A673 (cell line): ENCODE results near the gene DUOXA2. TPM values are rescaled to one million over a fixed set of nuclear protein-coding genes. Genes with fewer than 3 reads are reported as not detected.

Source experiments
- BruUV-seq: library from RNA; stranded (reverse); fragments of 400-500 nt; replicated peaks from 2 replicates; lab custom pipeline; 2021; lab: Mats Ljungman, UMichigan
- CTCF ChIA-PET: fragments of 300-600 bp; sonication (Branson Sonifier 250); formaldehyde crosslinking; loops from one replicate; lab custom pipeline; 2022; ENCODE audit warnings: antibody characterized with exemption; lab: Charles Lee
- POLR2A ChIA-PET: fragments of 300-600 bp; sonication (Branson Sonifier 250); formaldehyde crosslinking; loops from one replicate; lab custom pipeline; 2022; ENCODE audit warnings: antibody characterized with exemption; ENCODE audit not compliant: low non-redundant PET; lab: Charles Lee
- DNase-seq: peaks from one replicate; pipeline ENCODE4 v3.0.0-alpha.2; 2015; ENCODE audit warnings: low spot score
- H3K27ac ChIP-seq: fragments of 200-600 bp; sonication (generic); 2 replicates; pipeline ENCODE4 v1.5.1; 2016; ENCODE audit warnings: mixed run types, low read depth, mild to moderate bottlenecking, mixed read lengths, antibody characterized with exemption, low read length; ENCODE audit not compliant: poor library complexity, severe bottlenecking
- H3K27me3 ChIP-seq: fragments of 200-600 bp; sonication (generic); replicated peaks from 2 replicates; pipeline ENCODE4 v1.6.1; 2017; ENCODE audit warnings: mixed run types, low read depth, mild to moderate bottlenecking, mixed read lengths, antibody characterized with exemption, low read length; ENCODE audit not compliant: insufficient read depth, poor library complexity
- H3K36me3 ChIP-seq: fragments of 200-600 bp; sonication (generic); 2 replicates; pipeline ENCODE4 v1.6.1; 2016; ENCODE audit warnings: mixed run types, mild to moderate bottlenecking, mixed read lengths, antibody characterized with exemption, low read length; ENCODE audit not compliant: insufficient read depth, poor library complexity, severe bottlenecking
- H3K4me1 ChIP-seq: fragments of 200-600 bp; sonication (generic); 2 replicates; pipeline ENCODE4 v1.6.1; 2017; ENCODE audit warnings: mixed run types, mild to moderate bottlenecking, mixed read lengths, antibody characterized with exemption, low read length; ENCODE audit not compliant: insufficient read depth, poor library complexity, severe bottlenecking
- H3K4me3 ChIP-seq: fragments of 200-600 bp; sonication (generic); 2 replicates; pipeline ENCODE4 v1.5.1; 2016; ENCODE audit warnings: low read depth, mixed run types, mild to moderate bottlenecking, mixed read lengths, low read length; ENCODE audit not compliant: poor library complexity, severe bottlenecking
- H3K9me3 ChIP-seq: fragments of 200-600 bp; sonication (generic); 2 replicates; pipeline ENCODE4 v1.6.1; 2016; ENCODE audit warnings: mixed run types, low read depth, mild to moderate bottlenecking, mixed read lengths, antibody characterized with exemption, low read length; ENCODE audit not compliant: poor library complexity, severe bottlenecking
- EZH2 ChIP-seq: fragments of 200-600 bp; sonication (generic); IDR thresholded peaks from 2 replicates; pipeline ENCODE4 v1.6.1; 2017; ENCODE audit warnings: borderline replicate concordance, low read depth, mild to moderate bottlenecking, mixed read lengths, antibody characterized with exemption, low read length; ENCODE audit not compliant: poor library complexity, severe bottlenecking
- intact Hi-C: fragments of 100-400 bp; cut with micrococcal nuclease; formaldehyde crosslinking; loops from one replicate; pipeline ENCODE4 v1.10.0; 2022; ENCODE audit not compliant: unreplicated experiment
- total RNA-seq: library from RNA; stranded (reverse); gene quantifications from 2 replicates; pipeline ENCODE4 v1.2.3, GENCODE V29; 2021
- TF ChIP-seq, protein P1 (sequence below): fragments of 300-800, 200-600 bp; sonication (generic); conservative IDR thresholded peaks from 2 replicates; pipeline ENCODE4 v1.5.1; 2017; ENCODE audit warnings: low read depth, mild to moderate bottlenecking, antibody characterized with exemption, low read length, moderate library complexity, mixed read lengths

DUOXA2 gene
- total RNA-seq, 1 experiment from 2014 or later = not detected

DNA sequence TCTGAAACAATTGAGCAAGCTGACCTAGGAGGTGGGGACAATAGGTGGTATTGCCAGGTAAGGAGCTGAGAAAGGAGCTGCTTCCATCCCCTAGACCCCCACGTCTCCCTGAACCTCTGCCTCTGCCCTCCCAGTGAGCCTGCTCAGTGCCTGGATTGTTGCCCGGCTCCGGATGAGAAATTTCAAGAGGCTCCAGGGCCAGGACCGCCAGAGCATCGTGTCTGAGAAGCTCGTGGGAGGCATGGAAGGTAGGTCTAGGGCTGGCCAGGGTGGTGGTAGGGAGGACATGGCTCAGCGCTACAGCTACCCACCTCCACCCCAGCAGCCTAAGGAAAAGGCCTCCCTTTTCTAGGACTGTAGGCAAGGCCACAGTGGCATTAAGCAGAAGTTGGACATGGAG, 28.9 kb downstream of the DUOXA2 start:
- CTCF ChIA-PET = interaction anchor here (1.5 kb wide), 1 partner anchor 25 kb away, joined by 4 read pairs; no protein-coding TSS in a partner anchor
- Histone ChIP-seq H3K9me3 (no peaks in the 10 kb centered on the region), H3K4me3 (no peak overlapping the region), H3K4me1 (no peaks in the 10 kb centered on the region), H3K27ac (no peak overlapping the region), H3K36me3 (no peaks in the 10 kb centered on the region), H3K27me3 (no peaks in the 10 kb centered on the region)
- DNase-seq = no peak
- BruUV-seq = no TSS peak
- TF ChIP-seq, protein P1, sequence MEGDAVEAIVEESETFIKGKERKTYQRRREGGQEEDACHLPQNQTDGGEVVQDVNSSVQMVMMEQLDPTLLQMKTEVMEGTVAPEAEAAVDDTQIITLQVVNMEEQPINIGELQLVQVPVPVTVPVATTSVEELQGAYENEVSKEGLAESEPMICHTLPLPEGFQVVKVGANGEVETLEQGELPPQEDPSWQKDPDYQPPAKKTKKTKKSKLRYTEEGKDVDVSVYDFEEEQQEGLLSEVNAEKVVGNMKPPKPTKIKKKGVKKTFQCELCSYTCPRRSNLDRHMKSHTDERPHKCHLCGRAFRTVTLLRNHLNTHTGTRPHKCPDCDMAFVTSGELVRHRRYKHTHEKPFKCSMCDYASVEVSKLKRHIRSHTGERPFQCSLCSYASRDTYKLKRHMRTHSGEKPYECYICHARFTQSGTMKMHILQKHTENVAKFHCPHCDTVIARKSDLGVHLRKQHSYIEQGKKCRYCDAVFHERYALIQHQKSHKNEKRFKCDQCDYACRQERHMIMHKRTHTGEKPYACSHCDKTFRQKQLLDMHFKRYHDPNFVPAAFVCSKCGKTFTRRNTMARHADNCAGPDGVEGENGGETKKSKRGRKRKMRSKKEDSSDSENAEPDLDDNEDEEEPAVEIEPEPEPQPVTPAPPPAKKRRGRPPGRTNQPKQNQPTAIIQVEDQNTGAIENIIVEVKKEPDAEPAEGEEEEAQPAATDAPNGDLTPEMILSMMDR = no peak
- TF ChIP-seq EZH2 = no peak
- POLR2A ChIA-PET = no interaction called here
- intact Hi-C loops = no loop called here

GRCh38 chr15:45143946-45144345, 29.8 kb downstream of the DUOXA2 start:
- DNase-seq = no peak
- BruUV-seq = no TSS peak
- TF ChIP-seq EZH2 = no peak
- TF ChIP-seq, protein P1 = no peak
- Histone ChIP-seq H3K27me3 (no peaks in the 10 kb centered on the region), H3K4me3 (no peak overlapping the region), H3K36me3 (no peaks in the 10 kb centered on the region), H3K9me3 (no peaks in the 10 kb centered on the region), H3K27ac (no peak overlapping the region), H3K4me1 (no peaks in the 10 kb centered on the region)
- ChIA-PET POLR2A (no interaction called here), CTCF (interaction anchor here (1.5 kb wide), 1 partner anchor 26 kb away, joined by 4 read pairs; no protein-coding TSS in a partner anchor)
- intact Hi-C loops = no loop called here

GRCh38 chr15:45144775-45145174, 30.6 kb downstream of the DUOXA2 start:
- intact Hi-C loops = no loop called here
- no peaks in the 10 kb centered on the region for H3K27me3 ChIP-seq
- no peak for DNase-seq
- H3K9me3 ChIP-seq = no peaks in the 10 kb centered on the region
- no peaks in the 10 kb centered on the region for H3K4me1 ChIP-seq
- BruUV-seq = no TSS peak
- no peaks in the 10 kb centered on the region for H3K36me3 ChIP-seq
- TF ChIP-seq, protein P1 = no peak
- TF ChIP-seq EZH2 = no peak
- H3K4me3 ChIP-seq = no peak overlapping the region
- H3K27ac ChIP-seq = no peak overlapping the region
- ChIA-PET POLR2A (no interaction called here), CTCF (no interaction called here)
